HG03066 (cell line): ENCODE data around the gene POU2F2.
"Not testable (repeated sequence)": the region's sequence is repeated elsewhere in the genome, so short reads cannot be mapped to it uniquely, and the experiment has no call there.

Source experiments
- ATAC-seq: cut with Tn5 transposase; IDR thresholded peaks from one replicate; pipeline ENCODE4 v1.9.1; 2021; ENCODE audit warnings: low read depth; ENCODE audit not compliant: unreplicated experiment

Gene POU2F2

GRCh38 chr19:42066075-42066754, 66.0 kb downstream of the POU2F2 start:
- no peak for ATAC-seq

DNA sequence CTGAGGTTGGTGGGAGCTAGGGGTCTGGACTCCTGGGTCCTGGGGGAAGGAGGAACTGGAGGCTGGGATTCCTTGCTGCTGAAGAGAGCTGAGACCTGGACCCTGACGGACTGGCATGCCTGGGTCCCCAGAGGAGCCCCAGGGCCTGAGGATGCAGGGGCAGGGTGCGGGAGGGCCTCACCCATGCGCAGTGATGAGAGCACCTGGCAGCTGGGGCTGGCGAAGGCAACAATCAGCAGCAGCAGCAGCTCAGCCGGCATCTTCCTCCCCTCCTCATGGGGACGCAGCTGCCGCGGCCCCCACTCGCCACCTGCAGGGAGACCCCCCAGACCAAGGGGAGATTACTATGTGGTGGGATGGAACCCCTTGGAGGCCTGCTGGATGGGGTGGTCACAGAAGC, 66.7 kb downstream of the POU2F2 start:
- ATAC-seq = no peak

DNA sequence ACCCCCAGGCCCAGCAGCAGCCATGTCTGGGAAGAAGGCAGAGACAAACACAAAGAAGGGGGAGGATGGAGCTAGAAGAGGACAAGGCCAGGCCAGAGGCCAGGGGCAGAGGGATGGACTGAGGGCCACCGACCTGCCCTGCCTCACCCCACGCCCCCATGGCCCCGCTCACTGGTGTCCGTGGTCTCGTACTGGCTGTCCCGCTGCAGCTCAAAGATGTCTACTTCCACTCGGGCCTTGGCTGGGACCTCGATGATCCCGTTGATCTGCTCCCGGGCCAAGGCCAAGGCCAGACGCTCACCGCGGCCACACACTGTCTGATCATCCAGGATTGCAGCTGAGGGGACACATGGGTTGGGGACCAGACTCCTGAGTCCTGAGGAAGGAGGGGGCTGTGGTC, 67.2 kb downstream of the POU2F2 start:
- ATAC-seq = no peak

DNA sequence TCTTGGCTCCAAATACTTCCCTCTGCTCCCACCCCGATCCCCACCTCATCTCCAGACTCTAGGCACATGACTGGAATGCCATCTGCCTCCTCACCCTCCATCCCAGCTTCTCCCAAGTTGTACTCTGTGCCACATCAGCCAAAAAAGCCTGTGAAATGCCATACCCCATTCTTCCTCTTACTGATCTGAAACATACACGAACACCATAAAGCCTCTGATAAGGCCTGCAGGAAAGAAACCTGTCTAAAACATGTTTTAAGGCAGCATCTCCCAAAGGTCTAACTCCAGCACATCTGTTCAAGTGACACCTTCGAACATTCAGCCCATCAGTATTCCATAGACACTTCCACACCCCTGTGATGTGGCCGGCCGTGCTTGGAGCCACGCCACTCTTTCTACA, 67.8 kb downstream of the POU2F2 start:
- no peak for ATAC-seq

GRCh38 chr19:42062381-42062780, 69.9 kb downstream of the POU2F2 start:
- no peak for ATAC-seq

DNA sequence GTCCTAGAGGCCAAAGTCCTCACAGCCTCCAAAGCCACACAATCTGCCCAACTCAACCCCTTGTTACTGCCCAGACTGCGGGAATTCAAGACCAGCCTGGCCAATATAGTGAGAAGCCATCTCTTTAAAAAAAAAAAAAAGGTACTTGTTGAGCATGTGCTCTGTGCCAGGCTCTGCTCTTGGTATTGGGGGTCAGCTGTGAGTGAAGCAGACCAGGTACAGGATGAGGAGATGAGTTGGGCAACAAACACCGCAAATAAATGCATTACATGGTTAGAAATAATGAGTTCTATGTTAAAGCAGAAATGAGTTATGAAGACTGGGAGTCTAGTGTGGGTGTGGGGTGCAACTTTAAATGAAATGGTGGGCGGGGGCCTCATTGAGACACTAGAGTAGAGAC, 72.1 kb downstream of the POU2F2 start:
- ATAC-seq = no peak

DNA sequence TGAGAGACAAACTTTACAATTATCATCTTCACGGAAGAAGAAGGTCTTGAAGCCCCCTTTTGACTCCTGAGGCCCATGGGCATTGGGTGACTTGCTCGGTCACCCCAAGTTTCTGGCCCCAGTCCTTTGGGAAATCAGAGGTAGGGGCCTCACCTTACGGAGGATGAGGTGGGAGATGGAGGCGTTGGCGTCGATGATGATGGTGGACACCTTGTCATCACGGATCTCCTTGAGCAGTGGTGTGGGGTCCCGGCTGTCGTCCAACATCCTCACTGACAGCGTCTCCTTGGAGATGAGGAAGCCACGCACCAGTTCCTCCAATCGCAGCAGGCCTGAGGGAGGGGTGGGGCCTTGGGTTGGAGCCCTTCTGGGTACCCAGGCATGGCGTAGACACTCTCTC, 73.0 kb downstream of the POU2F2 start:
- ATAC-seq = no peak

GRCh38 chr19:42057846-42058245, 74.4 kb downstream of the POU2F2 start:
- ATAC-seq = no peak

DNA sequence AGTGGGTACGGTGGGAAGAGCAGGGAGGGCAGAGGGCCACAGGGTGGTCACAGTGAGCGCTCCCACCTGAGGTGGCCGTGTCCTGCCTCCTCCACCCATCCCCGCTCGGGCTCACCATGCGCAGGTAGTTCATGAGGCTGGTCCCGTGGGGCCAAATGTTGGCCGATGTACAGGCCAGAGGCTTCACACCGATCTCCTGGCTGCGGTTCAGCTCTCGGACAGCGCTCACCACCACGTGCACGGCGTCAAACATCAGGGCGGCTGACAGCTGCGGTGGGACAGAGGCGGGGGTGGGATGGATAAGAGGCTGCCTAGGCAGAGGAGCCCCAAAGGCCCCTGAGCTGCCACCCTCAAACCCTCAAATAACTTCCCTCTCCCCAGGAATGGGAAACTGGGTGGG, 78.0 kb downstream of the POU2F2 start:
- no peak for ATAC-seq

DNA sequence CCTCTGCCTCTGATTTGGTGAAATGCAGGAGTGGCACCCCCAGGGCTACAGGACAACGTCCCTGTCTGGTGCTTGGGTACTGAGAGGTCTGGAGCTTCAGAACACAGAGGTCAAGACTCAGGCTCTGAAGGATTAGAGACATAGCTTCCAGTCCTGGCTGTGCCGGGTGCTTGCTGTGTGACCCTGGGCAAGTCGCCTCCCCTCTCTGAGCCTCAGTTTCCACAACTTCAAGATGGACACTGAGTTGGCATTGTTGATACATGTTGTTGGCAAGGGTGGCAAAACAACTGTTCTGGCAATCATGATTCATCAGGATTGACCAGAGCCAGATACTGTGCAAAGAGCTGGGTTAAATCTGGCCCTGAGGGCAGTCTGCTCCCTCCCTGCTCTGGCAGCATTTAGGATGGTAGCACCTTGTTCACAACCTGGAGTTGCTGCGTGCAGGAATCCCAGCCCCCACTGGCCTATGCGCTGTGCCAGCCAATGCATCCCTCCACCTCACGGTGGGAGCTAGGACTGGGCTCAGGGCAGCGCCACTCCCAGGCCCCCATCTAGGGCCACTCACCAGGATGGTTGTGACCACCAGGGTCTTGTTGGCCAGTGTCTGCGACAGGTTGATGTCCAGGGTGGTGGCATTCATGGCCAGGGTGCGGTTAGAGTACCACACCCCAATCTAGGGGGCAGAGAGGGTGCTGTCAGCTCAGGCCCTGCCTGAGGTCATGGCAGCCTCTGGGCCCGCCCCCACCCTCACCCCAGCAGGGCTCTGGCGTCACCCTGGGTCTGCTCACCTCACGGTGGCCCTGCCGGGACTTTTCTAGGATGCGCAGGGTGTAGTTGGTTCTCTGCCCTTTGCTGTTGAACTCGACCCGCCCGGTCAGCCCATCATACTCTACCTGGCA, 79.0 kb downstream of the POU2F2 start:
- ATAC-seq = no peak

GRCh38 chr19:42052241-42052863, 79.9 kb downstream of the POU2F2 start:
- no peak for ATAC-seq

DNA sequence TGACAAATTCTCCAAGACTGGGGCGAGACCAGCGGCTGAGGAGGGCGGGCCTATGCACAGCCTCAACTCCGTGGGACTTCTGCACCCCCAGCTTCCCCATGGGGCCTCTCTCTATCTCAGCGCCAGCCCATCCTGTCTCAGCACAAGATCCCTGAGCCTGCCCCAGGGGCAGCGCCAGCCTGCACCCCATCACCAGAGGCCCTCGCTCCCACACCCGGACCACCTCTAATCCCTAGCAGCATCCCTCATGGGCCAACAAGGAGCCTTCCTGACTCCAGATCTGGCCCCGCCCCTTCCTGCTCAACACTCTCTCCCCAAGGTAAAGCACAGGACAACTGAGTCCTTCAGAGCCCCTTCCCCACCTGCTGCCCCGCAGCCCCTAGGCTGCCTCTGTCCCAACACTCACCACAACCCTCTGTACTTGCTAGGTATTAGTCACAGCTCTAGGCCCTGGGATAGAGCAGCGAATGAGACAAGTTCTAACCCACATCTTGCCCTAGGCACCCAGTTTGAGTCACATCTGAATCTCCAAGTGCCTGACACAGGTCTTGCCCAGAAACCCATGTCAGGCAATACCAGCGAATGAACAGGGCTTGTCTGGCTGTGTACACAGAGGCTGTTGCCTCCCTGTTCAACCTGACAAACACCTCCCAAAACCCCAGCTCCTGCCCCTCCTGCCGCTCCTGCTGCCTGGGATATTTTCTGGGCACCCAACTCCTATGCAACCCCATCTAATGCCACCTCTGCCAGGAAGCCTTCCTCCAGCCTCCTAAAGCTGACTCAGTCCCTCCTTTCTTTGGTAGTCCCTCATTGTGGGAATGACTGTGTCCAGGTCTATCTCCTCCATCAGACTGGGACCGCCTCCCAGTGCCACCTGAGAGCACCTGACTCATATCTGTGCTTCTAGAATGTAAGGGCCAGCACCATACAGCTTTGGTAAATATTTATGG, 80.8 kb downstream of the POU2F2 start:
- no peak for ATAC-seq

DNA sequence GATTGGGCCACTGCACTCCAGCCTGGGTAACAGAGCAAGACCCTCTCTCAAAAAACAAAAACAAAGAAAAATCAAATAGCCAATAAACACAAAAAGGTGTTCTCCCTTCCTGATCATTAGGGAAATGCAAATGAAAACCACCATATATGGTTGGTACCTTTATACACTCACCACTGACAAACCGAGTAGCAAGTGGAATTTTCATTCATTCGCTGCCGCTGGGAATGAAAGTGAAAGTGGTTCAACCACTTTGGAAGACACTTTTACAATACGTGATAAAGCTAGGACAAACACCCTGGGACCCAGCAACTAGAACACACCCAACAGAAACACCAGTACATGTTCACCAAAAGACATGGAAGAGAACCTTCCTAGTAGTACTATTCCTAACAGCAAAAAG, 83.3 kb downstream of the POU2F2 start:
- ATAC-seq = no peak

DNA sequence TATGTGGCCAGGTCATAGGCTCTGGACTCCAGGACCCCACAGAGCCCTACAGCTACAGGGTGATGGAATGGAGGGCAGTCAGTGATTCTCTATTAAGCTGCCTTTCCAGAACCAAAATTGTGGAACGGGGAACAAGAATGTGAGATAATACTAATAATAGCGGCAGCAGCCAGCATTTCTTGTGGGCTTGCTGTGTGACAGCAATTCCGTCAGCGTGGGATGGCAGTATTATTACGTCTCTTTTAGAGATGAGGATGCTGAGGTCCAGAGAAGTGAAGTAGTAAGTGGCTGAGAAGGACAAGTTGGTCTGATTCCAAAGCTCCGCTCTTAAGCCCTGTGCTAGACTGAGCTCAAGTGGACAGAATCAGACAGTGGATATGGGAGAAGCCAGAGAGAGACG, 86.7 kb downstream of the POU2F2 start:
- no peak for ATAC-seq

- no peak for ATAC-seq
Observed at GRCh38 chr19:42042455-42043170, 89.6 kb downstream of the POU2F2 start.

GRCh38 chr19:42040491-42040890, 91.8 kb downstream of the POU2F2 start:
- not testable (repeated sequence) for ATAC-seq

DNA sequence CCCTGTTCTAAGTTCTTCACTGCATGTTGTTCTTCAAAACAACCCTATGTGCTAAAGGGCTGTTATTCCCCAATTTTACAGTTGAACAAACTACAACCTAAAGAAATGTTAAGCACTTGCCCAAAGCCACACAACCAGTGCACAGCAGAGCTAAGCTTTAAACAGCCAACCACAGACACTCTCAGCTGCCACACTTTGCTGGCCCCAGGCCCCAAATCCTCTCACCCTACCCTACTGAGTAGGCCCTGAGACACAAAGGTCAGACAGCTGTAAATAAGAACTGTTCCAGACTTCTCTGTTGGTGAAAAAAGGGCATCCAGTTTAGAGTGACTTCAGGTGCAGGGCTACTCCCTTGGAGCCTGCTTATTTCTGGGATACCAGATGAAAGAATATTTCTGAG, 92.2 kb downstream of the POU2F2 start:
- no peak for ATAC-seq

DNA sequence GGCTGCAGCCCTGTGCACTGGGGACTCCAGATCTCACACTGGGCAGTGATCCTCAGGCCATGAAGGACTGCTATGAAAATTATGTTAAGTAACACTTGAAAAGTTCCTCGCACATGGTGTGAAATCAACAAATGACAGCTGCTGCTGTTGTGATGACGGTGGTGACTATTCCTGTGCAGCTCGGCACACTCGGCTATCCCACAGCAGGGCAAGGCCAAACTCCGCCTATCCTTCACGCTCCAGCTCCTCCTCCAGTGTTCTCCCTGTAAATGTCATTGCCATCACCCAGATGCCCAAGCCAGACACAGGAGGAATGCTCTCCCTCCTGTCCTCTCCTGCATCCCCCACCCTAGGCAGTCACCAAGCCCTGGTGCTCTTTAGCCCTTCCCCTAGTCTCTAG, 93.6 kb downstream of the POU2F2 start:
- no peak for ATAC-seq

DNA sequence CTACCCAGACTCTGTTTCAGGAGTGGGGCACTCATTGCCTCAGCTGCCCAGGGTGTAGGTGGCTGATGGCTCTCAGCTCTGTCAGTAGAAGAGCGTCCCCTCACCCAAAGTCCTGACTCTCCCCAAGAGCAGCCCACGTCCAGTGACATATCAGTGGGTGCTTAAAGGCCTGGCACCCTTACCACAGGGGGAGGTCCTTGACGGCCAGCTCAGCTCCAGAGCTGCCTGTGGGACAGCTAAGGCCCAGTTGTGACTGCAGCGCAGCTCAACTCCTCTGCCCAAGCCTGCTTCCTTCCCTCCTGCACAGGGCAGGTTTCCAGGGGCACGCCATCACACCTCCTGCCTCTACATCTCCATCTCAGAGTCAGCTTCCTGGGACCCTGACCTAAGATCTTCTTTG, 94.6 kb downstream of the POU2F2 start:
- no peak for ATAC-seq
